Activated naive CD8-positive, alpha-beta T cell treated with anti-CD3 and anti-CD28 coated beads, Interleukin-2, amount 50 U/mL, for 24 hours (primary cell): ENCODE results near the gene MYH7.
A peak's percentile ranks its signal among the peaks of the same experiment; 100 is the strongest.

Source experiments
- ATAC-seq: fragments of 150-1000 bp; cut with Tn5 transposase; one replicate; pipeline ENCODE4 v1.10.0; 2021
- DNase-seq: peaks from one replicate; pipeline ENCODE4 v3.0.0; 2021
- H3K27ac Mint-ChIP-seq: one replicate; pipeline ENCODE4 v1.8.0; 2021; ENCODE audit warnings: mild to moderate bottlenecking, mixed read lengths
- H3K27me3 Mint-ChIP-seq: one replicate; pipeline ENCODE4 v1.8.0; 2021; ENCODE audit warnings: mixed read lengths
- H3K36me3 Mint-ChIP-seq: one replicate; pipeline ENCODE4 v1.8.0; 2021; ENCODE audit warnings: low read depth, mixed read lengths
- H3K4me1 Mint-ChIP-seq: one replicate; pipeline ENCODE4 v1.8.0; 2021; ENCODE audit warnings: mixed read lengths
- H3K4me3 Mint-ChIP-seq: one replicate; pipeline ENCODE4 v1.8.0; 2021; ENCODE audit warnings: mild to moderate bottlenecking, moderate library complexity, mixed read lengths
- H3K9me3 Mint-ChIP-seq: one replicate; pipeline ENCODE4 v1.8.0; 2021; ENCODE audit warnings: mixed read lengths

Gene MYH7

GRCh38 chr14:23435543-23436326, at the start of gene MYH7:
TSS of gene MYH7 (minus strand) at chr14:23435660. CDS start at chr14:23433732, 1,928 bp downstream.
- ATAC-seq (no peak), DNase-seq (no peak)
- no peak within 1 kb of the TSS for H3K27ac Mint-ChIP-seq
- no peaks in the 10 kb centered on the region for H3K36me3 Mint-ChIP-seq
- H3K27me3 Mint-ChIP-seq, result no peaks in the 10 kb centered on the region
- H3K4me1 Mint-ChIP-seq, result no peaks in the 10 kb centered on the region
- H3K9me3 Mint-ChIP-seq, result no peaks in the 10 kb centered on the region
- no peak within 1 kb of the TSS for H3K4me3 Mint-ChIP-seq

DNA sequence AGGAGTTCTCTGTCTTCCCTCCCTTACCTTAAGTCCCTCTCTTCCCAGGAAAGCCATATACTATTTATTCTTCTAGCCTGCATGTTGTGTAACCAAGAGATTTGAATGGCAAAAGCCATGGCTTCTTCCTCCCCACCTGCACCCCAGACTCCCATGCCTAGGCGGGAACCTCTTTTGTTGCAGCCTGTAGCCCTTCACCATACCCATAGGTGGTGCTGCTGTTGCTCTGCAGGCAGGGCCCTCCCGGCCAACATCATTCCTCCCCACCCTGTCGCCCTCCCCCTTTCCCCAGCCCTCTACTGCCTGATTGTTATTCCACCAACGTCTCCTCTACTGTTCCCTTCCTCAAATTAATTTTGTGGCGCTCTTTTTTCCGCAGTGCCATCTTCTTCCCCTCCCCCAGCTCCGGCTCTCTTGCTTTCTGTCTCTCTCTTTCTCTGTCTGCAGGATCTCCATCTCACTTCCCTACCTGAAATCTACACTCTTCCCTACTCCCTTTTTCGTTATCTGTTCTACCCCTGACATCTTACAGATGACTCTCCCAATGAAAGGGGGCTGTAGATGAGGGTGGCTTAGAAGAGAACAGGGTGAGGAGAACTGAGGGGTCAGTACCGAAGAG, 47.9 kb upstream of the MYH7 start:
- H3K4me3 Mint-ChIP-seq, result no peak overlapping the region
- H3K27me3 Mint-ChIP-seq, result no peaks in the 10 kb centered on the region
- H3K36me3 Mint-ChIP-seq, result peaks cover 17% of the 10 kb centered on the region
- no peaks in the 10 kb centered on the region for H3K9me3 Mint-ChIP-seq
- no peaks in the 10 kb centered on the region for H3K4me1 Mint-ChIP-seq
- ATAC-seq (peak; percentile 68), DNase-seq (no peak)
- H3K27ac Mint-ChIP-seq, result no peak overlapping the region

GRCh38 chr14:23482823-23483148, 47.3 kb upstream of the MYH7 start:
- no peak overlapping the region for H3K4me3 Mint-ChIP-seq
- no peaks in the 10 kb centered on the region for H3K4me1 Mint-ChIP-seq
- DNase-seq (no peak), ATAC-seq (no peak)
- H3K27me3 Mint-ChIP-seq, result no peaks in the 10 kb centered on the region
- H3K27ac Mint-ChIP-seq, result no peak overlapping the region
- no peaks in the 10 kb centered on the region for H3K9me3 Mint-ChIP-seq
- H3K36me3 Mint-ChIP-seq, result peaks cover 20% of the 10 kb centered on the region

GRCh38 chr14:23481979-23482822, 46.7 kb upstream of the MYH7 start:
- Mint-ChIP-seq H3K27ac (no peak overlapping the region), H3K27me3 (no peaks in the 10 kb centered on the region), H3K9me3 (no peaks in the 10 kb centered on the region), H3K4me1 (no peaks in the 10 kb centered on the region), H3K36me3 (peaks cover 23% of the 10 kb centered on the region), H3K4me3 (no peak overlapping the region)
- DNase-seq (no peak), ATAC-seq (no peak)

DNA sequence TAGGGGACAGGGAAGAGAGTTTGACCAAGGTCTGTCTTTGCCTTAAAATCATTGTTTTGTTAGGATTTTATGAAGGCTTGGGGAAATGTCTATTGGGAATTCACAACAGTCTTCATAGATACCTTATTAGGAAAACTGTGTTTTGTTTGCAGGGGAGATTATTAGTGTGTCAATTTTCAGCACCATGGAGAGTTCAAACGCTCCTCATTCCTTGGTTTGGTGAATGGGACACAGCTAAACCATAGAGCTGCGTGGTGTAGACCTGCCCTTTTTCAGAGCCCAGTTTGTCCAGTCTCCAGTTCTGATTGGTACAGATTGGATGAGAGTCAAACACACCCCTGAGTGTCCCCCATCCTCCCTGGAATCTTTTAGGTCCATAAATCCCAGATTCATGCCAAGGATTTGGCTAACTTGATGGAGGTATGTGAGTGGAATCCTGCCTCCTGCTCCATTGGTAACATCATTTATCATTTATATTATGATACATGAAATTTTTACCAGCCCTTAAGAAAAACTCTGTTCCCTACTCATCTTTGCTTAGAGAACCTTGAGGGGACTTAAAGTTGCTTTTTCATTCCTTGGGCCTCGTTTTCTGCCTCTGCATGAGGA, 46.0 kb upstream of the MYH7 start:
- DNase-seq (no peak), ATAC-seq (no peak)
- Mint-ChIP-seq H3K4me3 (no peak overlapping the region), H3K4me1 (no peaks in the 10 kb centered on the region), H3K9me3 (no peaks in the 10 kb centered on the region), H3K27me3 (no peaks in the 10 kb centered on the region), H3K27ac (no peak overlapping the region), H3K36me3 (peaks cover 26% of the 10 kb centered on the region)

DNA sequence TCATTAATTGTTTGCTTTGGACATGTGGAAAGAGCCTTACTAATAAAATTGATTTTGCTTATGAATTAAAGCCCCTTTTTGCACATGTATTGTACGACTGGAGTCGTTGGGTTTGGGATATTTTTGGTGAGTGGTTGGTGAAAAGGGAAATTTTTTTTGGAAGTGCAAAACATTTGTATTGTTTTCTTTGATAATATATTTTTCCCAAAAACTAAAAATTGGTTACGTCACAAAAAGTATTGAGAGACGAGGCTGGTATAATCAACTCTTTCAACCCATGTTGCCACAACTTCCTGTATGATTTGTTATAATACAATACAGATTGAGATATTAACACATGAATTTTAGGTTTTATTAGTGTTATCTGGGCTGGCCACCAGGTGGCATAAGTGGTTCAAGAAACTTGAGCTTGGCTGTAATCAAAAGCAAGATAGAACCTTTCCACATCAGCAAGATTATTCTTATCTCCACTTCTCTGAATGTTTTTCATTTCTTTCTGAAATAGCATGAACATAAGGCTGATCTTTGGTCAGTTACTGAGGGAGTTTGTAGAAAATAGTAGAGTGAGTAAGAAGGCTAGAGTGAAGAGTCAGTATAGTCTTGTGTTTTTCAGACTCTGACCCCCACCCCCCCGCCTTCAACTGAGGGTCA, 42.8 kb upstream of the MYH7 start:
- ATAC-seq, result peak; percentile 40
- no peak overlapping the region for H3K27ac Mint-ChIP-seq

GRCh38 chr14:23470947-23471346, 35.5 kb upstream of the MYH7 start:
- Mint-ChIP-seq H3K36me3 (peaks cover 43% of the 10 kb centered on the region), H3K27me3 (no peaks in the 10 kb centered on the region), H3K4me3 (no peak overlapping the region), H3K9me3 (no peaks in the 10 kb centered on the region), H3K27ac (no peak overlapping the region), H3K4me1 (no peaks in the 10 kb centered on the region)
- no peak for DNase-seq
- no peak for ATAC-seq

More for the DNA sequence above, 42.8 kb upstream of the MYH7 start:
- H3K4me3 Mint-ChIP-seq, result no peak overlapping the region
- peaks cover 49% of the 10 kb centered on the region for H3K36me3 Mint-ChIP-seq
- no peaks in the 10 kb centered on the region for H3K27me3 Mint-ChIP-seq
- no peaks in the 10 kb centered on the region for H3K4me1 Mint-ChIP-seq
- peak; percentile 63 for DNase-seq
- H3K9me3 Mint-ChIP-seq, result no peaks in the 10 kb centered on the region

GRCh38 chr14:23469906-23470403, 34.5 kb upstream of the MYH7 start:
- Mint-ChIP-seq H3K36me3 (peaks cover 34% of the 10 kb centered on the region), H3K27ac (no peak overlapping the region), H3K4me1 (no peaks in the 10 kb centered on the region), H3K9me3 (no peaks in the 10 kb centered on the region), H3K4me3 (no peak overlapping the region), H3K27me3 (no peaks in the 10 kb centered on the region)
- no peak for DNase-seq
- ATAC-seq, result peak; percentile 22

DNA sequence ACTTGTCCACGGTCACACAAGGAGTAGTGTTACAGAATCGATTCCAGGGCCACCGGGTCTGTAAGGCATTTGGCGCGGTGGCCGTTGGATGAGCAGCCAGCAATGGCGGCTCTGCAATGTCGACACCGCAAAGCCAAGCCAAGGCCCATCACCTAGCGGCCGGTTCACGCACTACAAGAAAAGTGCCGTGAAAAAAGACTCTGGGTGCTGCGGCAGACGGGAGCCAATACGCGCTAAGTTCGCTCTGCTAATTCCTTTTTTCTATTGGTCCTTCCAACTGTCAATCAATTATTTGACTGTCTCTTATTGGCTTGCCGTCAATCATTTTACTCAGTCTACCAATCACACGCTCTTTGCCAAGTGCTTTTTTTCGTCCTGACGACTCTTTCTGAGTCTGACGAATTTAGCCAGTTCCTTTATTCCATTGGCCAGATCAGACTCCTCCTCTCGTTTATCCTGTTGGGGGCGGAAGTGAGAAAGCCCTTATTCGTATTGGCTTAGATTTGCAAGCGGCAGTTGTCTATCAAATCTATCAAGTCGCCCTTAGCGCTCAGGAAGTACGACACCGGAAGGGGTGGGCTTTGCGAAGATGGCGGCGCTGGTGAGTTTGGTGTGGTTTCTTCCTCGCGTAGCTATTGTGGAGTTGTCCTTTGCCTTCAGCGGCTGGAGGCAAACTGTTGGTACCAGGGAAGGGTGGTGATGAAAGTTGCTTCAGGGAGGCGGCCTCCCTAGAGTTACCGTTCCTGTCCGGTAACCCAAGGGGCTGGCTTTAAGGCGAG, 33.9 kb upstream of the MYH7 start, which contains the start of gene NGDN:
NGDN (plus strand) TSS at position 577 of the 779 bp plus-strand sequence; CDS start at position 590, 13 bp downstream.
- Mint-ChIP-seq H3K36me3 (peaks cover 28% of the 10 kb centered on the region), H3K9me3 (no peaks in the 10 kb centered on the region), H3K4me1 (no peaks in the 10 kb centered on the region), H3K27me3 (no peaks in the 10 kb centered on the region), H3K4me3 (no peak within 1 kb of the TSS), H3K27ac (no peak within 1 kb of the TSS)
- peak; percentile 88 for DNase-seq
- ATAC-seq, result peak; percentile 96

DNA sequence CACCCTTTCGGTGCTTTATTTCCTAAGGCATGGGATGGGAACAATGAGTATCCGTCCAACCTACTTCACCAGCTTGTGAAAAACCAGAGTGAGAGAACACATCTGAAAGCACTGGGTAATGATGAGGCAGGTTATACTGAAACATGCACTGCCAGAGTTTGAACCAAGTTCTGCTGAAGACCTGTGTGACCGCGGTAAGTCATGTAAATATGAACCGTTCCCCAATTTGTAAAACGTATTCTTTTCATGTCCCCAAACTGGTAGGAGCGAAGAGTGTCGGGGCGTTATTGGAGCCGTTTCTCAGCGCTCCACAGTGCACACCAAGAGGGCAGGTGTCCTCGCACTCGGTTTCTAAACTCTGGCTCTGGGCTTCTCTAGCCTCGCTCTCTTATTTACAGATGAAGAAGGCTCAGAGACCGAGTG, 33.3 kb upstream of the MYH7 start:
- Mint-ChIP-seq H3K27me3 (no peaks in the 10 kb centered on the region), H3K27ac (no peak overlapping the region), H3K4me1 (no peaks in the 10 kb centered on the region), H3K9me3 (no peaks in the 10 kb centered on the region), H3K36me3 (peaks cover 25% of the 10 kb centered on the region), H3K4me3 (no peak overlapping the region)
- no peak for DNase-seq
- ATAC-seq, result peak; percentile 0

DNA sequence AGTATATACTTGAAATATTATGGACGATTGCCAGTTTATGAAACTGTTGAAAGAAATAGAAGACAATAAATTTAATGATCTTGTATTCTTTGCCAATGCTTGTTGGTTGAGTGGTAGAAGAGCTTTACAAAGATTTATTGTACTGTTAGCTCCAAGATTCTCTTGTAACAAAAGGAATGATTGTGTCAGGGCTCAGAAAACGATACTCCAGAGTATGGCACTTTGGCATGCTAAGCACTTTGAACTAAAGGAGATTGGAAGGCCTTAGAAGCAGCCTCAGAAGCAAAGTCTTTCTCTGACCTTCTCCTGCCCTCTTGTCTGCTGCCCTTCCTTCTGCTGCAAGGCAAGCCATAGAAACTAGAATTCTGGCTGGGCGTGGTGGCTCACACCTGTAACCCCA, 29.8 kb upstream of the MYH7 start:
- DNase-seq, result no peak
- Mint-ChIP-seq H3K9me3 (no peaks in the 10 kb centered on the region), H3K27me3 (peaks cover 2% of the 10 kb centered on the region), H3K4me1 (no peaks in the 10 kb centered on the region), H3K27ac (no peak overlapping the region), H3K4me3 (no peak overlapping the region), H3K36me3 (peaks cover 2% of the 10 kb centered on the region)
- no peak for ATAC-seq

GRCh38 chr14:23464700-23465099, 29.2 kb upstream of the MYH7 start:
- H3K4me1 Mint-ChIP-seq, result no peaks in the 10 kb centered on the region
- no peaks in the 10 kb centered on the region for H3K9me3 Mint-ChIP-seq
- peaks cover 2% of the 10 kb centered on the region for H3K27me3 Mint-ChIP-seq
- DNase-seq, result no peak
- no peaks in the 10 kb centered on the region for H3K36me3 Mint-ChIP-seq
- H3K4me3 Mint-ChIP-seq, result no peak overlapping the region
- no peak overlapping the region for H3K27ac Mint-ChIP-seq
- no peak for ATAC-seq

DNA sequence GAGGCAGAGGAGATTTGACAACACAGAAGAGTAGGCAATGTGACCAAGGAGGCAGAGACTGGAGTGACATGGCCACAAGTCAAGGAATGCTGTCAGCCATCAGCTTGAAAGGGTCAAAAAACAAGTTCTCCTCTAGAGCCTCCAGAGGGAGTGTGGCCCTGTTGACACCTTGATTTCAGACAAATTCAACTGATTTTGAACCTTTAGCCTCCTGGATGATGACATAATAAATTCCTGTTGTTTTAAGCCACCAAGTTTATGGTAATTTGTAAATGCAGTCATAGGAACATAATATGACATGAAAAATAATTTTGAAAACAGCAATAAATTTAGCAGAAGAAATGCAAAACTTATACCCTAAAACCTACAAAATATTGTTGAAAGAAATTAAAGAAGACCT, 25.5 kb upstream of the MYH7 start:
- no peak for ATAC-seq
- no peak for DNase-seq
- Mint-ChIP-seq H3K4me1 (no peaks in the 10 kb centered on the region), H3K4me3 (no peak overlapping the region), H3K9me3 (no peaks in the 10 kb centered on the region), H3K27me3 (peaks cover 17% of the 10 kb centered on the region), H3K27ac (no peak overlapping the region), H3K36me3 (no peaks in the 10 kb centered on the region)
